HG03558 (cell line): ENCODE results near the gene CDC42EP4.

ENCODE experiments used
- ATAC-seq: cut with Tn5 transposase; IDR thresholded peaks from one replicate; pipeline ENCODE4 v1.9.1; 2021; ENCODE audit warnings: moderate number of reproducible peaks; ENCODE audit not compliant: unreplicated experiment; ENCODE audit errors: extremely low read depth

The CDC42EP4 gene, protein sequence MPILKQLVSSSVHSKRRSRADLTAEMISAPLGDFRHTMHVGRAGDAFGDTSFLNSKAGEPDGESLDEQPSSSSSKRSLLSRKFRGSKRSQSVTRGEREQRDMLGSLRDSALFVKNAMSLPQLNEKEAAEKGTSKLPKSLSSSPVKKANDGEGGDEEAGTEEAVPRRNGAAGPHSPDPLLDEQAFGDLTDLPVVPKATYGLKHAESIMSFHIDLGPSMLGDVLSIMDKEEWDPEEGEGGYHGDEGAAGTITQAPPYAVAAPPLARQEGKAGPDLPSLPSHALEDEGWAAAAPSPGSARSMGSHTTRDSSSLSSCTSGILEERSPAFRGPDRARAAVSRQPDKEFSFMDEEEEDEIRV

DNA sequence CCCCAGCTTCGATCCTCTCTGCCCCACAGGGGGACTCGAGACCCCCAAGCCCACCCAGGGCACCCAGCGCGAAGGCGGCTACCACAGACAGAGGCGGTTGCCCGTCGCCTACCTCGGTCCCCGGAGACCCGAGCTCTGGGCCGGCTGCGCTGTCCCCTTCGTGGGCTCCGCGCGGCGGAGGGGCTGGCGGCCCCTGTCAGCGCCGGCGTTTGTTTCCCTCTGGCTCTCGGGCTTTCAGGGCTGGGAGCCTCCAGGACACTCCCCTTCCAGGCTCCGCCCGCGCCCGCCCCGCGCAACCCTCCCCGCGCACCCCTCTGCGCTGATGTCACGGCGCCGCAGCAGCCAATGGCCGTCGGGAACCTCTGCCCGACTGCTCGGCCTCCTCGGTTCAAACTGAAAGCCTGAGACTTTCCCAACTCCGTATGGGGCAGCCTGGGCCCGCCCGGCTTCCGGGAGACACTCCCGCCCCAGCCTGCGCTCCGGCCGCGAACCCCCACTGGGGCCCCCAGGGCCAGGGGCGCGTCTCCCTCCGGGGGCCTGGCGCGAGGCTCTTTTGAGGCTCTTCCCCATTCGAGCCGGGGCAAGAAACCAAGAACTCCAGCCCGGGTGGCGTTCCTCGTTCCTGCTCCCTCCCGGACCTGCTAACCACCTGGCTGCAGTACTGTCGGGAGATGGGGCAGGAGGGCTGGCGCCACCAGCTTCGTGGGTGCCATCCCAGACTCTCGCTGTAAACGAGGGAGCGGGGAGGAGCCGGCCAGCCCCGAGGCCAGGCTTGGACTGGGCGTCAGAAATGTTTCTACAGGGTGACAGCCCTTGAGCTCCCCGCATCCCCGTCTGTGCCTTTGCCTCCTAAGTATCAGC, at the start of gene CDC42EP4:
Gene CDC42EP4, minus strand, starts transcription at position 221 of the 861 bp plus-strand sequence. CDS start 25,501 bp downstream, outside the sequence.
- peak; percentile 76 for ATAC-seq

DNA sequence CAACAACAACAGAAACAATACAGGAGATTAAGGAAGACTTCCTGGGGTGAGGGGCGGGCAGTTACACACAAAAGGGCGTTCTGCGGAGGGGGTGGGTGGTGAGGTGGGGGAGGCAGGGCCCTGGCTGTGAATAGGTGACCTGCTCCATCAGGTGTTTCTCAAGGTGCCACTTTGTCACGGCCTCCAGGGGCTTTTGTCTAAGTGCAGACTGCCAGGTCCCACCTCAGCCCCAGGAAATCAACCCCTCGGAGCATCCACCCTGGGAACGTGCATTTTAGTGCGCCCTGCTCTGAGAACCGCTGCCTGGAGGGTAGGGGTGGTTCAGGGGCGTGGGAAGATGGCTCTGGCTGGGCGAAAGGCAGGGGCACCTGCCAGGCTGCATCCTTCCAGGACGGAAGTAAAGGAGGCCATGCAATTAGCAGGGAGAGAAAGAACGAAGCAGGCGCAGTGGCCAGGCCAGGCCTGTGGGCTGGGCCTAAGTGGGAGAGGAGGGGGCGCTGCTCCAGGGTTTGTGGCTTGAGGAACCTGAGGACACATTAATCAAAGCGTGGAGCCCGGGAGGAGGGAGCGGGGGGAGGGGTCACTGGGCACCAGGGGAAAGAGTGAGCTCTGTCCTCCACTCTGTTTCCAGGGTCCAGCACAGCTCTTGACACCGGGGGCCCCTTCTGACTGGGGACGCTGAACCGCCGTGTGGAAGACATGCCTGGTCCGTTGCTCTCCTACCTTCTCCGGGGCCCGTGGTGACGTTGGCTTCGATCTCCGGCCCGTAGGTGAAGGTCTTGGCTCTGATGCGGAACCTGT, 49.4 kb upstream of the CDC42EP4 start:
- no peak for ATAC-seq

DNA sequence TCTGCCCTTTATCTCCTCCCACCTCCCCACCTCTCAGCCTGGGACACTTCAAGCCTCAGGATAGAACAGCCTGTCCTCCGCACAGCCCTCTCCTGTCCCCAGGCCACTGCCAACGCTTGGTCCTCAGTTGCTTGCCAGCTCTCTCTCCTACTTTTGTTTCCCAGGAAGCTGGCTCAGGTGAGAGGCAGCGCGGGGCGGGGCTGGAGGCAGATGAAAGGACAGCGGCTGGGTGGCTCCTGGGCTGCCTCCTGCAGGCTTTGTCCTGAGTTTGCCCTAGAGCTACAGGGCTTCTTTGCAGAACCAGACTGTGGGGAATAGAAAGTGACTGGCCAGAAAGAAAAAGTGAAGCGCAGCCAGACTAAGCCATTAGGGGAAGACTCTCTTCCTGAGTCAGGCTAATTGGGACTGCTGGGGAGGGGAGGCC, 48.2 kb upstream of the CDC42EP4 start:
- no peak for ATAC-seq

DNA sequence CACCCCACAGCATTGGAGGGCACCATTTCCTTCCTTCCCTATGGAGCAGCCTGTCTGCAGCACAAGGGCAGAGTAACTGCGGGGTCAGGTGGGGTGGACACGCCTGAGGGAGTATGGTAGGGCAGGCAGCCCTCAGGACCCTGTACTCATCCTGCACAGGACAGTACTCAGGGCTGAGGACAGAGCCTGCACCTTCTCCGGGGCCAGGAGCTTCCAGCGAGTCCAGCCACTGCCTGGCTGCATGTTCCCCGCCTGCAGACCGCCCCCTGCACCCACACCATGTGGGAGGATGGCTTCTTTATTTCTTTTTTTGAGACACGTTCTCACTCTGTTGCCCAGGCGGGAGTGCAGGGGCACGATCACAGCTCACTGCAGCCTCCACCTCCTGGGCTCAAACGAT, 47.6 kb upstream of the CDC42EP4 start:
- no peak for ATAC-seq

DNA sequence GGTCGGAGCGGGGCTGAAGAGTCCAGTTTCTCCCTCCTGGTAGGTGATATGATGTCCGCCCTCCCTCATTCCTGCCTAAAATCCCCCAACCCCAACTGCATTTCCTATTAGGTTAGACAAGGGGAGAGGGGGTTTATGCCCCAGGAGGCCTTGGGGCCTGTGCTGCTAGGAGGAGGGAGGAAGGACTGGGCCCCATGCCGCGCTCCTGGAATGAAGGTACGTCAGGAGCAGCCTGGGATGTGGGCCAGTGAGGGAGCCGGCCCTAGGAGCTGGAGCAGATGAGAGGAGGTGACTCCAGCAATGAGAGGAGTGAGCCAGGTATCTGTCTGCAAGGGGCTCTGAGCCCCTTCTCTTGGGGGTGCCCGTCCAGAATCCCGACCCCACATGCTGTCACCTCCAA, 46.9 kb upstream of the CDC42EP4 start:
- no peak for ATAC-seq

DNA sequence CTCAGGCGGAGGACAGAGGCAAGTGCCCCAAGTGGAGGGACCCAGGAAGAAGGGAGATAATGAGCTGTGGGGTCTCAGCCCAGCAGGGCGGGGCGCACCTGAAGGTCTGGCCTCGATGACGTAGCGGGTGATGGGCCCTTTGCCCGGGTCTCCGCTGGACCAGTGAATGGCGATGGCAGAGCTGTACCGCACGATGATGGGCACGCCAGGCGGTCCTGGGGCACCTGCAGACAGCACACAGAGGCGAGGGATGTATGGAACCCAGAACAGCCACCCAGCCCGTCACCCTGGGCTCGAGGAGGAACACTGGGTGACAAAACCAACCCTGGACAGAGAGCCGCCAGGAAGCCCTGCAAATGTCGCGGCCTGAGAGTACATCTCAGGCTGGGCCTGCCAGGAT, 46.2 kb upstream of the CDC42EP4 start:
- no peak for ATAC-seq

DNA sequence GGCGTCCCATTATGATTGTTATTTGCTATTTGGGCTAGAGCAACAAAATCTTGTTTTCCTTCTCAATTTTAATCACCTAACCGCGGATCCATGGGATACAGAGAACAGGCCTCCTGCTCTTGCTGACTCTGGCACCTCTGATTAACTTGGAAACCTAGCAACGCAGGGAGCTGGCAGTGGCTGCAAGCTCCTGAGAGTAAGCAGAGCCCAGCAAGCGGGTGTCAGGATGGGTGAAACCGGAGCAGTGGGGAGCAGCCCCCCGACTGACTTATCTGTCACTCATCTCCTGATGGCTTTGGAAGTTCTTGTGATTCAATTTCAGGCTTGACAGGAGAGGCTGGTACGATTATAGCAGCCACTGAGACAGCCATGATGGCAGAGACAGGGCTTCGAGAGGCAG, 45.5 kb upstream of the CDC42EP4 start:
- no peak for ATAC-seq

DNA sequence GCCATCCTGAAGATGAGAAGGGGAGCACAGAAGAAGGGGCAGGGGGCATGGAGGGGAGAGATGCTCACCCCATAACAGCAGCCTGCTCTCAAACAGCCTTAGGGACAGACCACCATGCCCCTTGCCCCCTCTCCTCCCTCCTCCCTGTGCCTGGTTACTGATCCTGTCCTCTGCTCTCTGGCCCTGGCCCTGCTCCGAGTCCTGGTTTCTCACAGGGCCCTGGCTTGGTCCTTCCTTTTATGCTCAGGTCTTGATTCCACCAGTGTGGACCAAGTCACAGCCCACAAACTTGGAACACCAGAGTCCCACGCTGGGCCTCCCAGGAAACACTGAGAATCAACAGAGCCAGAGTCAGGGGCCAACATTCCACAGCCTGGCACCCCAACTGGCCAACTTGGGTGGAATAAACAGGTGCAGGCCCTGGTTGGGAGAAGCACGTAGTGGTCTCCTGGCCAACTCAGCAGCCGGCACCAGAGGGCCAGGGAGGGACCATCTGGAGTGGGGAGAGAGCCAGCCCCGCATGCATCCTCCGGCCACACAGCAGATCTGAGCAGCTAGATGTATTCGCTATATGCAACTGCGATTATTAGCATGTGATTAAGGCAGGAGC, 44.9 kb upstream of the CDC42EP4 start:
- ATAC-seq = no peak

DNA sequence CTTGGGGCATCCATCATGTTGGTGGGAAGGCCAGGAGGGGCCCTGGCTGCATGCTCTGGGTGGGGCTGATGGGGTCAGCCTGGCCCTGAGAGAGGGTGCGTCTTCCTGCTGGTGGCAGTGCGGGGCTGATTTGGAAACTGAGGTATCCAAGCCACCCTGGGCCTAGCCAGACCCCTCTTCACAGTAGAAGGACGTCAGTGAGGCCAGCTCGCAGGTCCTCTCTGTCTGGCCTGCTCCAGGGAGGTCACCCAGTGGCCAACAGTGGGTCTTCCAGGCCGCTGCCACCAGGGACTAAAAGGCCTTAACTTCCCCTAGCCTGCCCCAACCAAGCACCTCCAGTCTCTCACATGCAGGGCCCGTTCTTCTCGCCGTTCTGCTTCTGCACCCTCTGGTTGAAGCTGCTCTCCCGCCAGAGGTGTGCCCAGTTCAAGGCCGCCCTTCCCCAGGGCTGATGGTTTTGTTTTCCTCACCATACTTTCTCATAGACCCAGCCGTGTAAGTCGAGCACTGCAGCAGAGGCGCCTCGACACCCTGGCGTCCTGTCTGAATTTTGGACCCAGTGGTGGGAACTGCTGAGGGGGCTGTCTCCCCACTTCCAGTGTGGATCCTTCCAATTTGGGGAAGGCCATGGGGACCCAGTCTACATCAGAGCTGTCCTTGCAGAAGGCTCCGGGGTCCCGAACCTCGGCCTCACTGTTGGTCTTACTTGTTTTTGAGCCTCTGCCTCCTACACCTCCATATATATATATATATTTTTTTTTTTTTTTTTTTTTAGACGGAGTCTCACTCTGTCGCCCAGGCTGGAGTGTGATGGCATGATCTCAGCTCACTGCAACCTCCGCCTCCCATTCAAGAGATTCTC, 42.9 kb upstream of the CDC42EP4 start:
- no peak for ATAC-seq

DNA sequence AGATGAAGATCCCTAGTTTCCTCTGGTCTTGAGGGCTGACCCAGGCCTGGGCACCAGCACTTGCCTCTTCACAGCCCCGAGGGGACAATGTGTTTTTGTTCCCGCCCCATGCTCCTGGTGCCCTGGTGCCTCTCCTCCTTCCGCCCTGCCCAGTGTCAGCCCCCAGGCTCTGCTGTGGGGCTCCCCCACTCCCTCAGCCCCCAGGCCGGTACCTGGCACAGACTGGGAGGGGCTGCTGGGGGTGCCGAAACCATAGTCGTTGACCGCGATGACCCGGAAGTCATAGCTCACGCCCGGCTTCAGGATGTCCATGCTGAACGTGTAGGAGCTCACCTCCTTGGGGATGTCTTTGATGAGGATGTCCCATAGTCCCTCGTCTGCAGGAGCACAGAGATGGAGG, 40.5 kb upstream of the CDC42EP4 start:
- ATAC-seq = no peak

DNA sequence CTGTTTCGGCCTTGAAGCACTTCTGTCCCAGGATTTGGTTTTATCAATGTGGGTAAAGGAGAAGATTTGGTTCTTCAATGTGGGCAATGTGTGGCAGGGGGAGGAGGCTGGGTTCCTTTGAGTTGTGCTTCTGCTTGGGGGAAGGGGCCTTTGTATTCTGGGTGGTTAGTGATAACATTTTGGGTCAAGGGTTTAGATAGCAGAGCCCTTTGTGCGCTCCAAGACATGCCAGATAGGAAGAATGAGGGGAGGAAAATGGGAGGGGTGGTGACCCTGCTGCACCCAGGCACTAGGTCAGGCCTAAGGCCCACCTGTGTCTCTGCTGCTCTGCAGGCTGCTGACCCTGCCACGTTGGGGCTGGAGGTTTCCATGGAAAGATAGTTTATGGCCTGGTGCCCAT, 40.0 kb upstream of the CDC42EP4 start:
- ATAC-seq = no peak

DNA sequence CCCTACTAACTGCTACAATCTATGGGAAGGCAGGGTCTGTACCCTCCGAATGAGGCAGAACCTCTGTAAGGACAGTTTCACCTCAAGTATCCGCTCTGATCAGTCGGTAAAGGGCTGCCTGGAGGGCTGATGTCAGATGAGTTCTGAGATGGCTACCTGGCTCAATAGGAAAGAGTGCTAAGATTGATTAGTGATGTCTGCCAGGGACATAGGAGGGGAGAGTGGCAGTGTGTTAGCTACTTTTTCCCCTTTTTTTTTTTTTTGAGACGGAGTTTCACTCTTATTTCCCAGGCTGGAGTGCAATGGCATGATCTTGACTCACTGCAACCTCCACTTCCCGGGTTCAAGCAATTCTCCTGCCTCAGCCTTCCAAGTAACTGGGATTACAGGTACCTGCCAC, 39.1 kb upstream of the CDC42EP4 start:
- no peak for ATAC-seq

DNA sequence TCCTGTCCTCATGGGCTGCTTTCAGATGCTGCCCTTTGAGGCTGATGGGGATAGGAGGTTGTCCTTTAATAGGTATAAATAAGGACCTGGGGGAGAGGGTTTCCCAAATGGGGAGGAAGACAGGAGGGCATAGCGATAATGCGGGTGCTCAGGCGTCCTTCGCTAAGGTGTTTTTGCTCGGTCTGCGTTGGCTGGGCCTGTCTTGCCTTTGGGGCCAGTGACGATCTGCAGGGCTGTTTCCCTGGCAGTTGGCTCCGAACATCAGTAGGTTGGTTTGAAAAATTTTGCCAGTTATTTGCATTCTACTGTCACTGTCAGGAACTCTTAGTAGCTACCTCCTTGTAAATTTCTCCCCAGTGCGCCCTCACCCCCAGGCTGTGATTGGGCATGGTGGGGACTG, 37.8 kb upstream of the CDC42EP4 start:
- no peak for ATAC-seq

DNA sequence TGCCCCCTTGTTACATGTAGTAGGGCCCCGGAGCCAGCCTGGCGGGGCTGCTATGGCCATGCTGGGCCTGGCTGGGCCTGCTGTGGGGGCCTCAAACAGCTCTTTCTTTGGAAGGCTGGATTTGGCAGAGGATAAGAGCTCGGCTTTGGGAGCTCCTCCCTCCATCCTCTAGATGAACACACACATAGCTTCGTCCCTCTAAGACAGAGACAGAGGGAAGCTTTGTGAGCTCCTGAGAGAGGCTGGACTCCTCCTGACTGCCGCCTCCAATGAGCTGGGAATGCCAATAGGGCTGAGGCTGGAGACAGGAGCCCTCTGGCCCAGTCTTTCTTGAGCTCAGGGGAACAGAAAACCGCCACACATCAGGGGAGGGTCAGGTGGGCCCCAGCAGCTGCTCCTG, 37.3 kb upstream of the CDC42EP4 start:
- ATAC-seq = no peak

DNA sequence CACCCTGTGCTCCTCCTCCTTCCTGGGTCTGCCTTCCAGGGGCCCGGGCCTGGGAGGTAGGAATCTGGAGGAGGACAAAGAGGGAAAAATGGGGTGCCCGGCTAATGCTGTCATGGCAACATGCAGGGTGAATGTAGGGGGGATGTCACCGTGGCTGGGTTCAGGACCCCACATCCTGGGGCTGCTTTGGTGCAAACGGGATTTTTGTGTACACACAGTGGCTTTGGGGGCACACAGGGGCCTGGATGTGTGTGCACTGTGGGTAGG, 37.0 kb upstream of the CDC42EP4 start:
- ATAC-seq = no peak

DNA sequence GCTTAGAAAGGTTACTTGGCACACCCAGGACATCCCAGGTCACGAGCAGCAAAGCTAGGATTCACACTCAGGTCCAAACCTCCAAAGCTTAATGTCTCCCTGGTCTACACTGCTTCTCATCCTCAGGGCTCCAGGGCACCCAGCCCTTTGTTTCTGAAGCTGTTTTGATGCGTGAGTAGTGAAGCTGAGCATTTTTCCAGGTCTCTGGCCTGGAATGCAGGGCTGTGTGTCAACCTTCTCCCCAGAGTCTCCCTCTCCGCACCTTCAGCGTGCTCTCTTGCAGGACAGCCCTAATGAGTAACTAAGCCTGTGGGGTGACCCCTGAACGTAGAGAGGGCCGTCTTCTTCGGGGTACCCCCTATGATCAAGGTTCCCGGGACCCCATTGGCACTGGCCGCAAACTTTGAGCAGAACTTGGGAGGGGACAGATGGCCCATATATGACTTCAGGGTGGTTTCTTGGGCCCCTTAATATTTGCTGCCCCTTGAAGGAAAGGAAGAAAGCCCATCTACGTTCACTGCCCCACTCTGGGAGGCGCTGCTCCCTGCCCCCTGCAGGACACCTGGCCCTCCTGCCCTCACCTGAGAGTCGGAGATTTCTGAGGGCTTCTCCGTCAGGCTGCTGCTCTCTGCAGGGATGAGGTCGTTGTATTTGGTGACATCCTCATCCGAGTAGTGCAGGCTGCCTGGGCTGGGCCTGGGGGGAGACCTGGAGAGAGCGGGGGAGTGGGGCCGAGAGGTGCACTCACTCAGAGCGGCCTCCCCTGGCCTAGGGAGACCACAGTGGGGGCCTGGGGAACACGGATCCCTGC, 36.4 kb upstream of the CDC42EP4 start:
- ATAC-seq = no peak

DNA sequence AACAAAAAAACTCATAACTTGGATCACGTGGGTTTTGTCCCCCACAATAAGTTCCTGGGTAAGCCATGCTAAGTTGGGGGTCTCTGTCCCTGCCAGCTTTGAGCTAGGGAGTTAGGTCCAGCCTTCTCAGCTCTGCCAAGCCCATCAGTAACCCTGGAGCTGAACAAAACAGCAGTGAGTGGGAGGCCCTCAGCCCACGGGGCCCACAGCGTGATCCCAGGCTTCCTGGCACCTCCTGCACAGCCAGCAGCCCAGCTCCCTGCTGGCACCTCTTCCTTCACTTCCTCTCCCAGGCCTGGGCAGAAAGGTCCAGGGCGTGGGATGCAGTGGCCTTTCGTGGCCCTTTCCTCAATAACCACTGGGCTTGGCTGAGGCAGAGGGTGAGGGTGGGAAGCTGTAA, 35.5 kb upstream of the CDC42EP4 start:
- ATAC-seq = no peak

DNA sequence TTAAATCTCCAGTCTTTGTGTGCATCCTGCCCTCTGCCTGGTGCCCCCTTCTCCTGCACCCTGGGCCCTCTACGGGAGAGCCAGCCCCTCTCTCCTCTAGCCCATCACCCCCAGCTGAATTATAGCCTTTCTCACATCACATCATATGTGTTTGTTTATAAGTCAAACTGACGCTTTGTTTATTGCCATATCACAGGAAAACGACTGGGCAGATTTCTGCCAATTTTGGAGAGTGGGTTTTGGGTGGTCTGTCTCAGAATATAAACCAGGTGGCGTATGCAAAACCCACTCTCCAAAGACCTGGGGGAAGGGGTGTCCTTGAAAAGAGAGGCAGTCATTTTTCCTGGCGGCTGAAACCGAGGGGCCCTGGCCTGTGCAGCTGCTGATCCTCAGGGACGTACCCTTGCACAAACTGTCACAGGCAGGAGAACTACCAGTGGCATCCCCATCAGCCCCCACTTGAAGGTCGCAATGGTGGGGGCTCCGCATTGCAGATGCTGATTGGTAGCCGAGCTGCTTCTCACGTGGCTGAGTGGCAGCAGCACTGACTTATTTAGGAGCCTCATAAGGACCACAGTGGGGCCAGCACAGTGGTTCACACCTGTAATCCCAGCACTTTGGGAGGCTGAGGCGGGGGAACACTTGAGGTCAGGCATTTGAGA, 34.8 kb upstream of the CDC42EP4 start:
- ATAC-seq = no peak
